SK-N-SH (cell line): ENCODE data around the gene P2RX5. TPM values are rescaled to one million over a fixed set of nuclear protein-coding genes. Genes with fewer than 3 reads are reported as not detected.

Experiments used
- CTCF ChIA-PET: fragments of 300-600, 350-600 bp; formaldehyde crosslinking; extraction: SDS; loops from one replicate; lab custom pipeline; 2021; lab: Yijun Ruan, JAX
- POLR2A ChIA-PET: fragments of 350-600 bp; sonication (Branson Sonifier 250); formaldehyde crosslinking; extraction: SDS; loops from one replicate; lab custom pipeline; 2020; ENCODE audit warnings: antibody characterized with exemption, inconsistent platforms; lab: Yijun Ruan, JAX
- DNase-seq: peaks from one replicate; pipeline ENCODE4 v3.0.0; 2012
- H2AFZ ChIP-seq: fragments of 200-600 bp; sonication (generic); 2 replicates; pipeline ENCODE4 v1.8.1; 2016; ENCODE audit warnings: antibody characterized with exemption, mild to moderate bottlenecking, low read depth
- H3F3A ChIP-seq: fragments of 200-600 bp; sonication (generic); replicated peaks from 2 replicates; pipeline ENCODE3; 2016; ENCODE audit warnings: antibody characterized with exemption, mild to moderate bottlenecking; ENCODE audit not compliant: insufficient read depth
- H3K27ac ChIP-seq, 2 experiments: fragments of 200-500 bp in 1 of 2; fragments of 200-600 bp in 1 of 2; sonication (Bioruptor generic) in 1 of 2; sonication (generic), shearing (Covaris generic) in 1 of 2; 2 replicates each; pipeline versions ENCODE4 v1.5.1 to v1.6.1; 2014 to 2016; ENCODE audit warnings: low read depth in 2 of 2, inconsistent platforms in 1 of 2, low read length in 1 of 2, mild to moderate bottlenecking in 1 of 2, mixed read lengths in 1 of 2
- H3K27me3 ChIP-seq: fragments of 200-600 bp; sonication (generic), shearing (Covaris generic); 2 replicates; pipeline ENCODE4 v1.6.1; 2016; ENCODE audit warnings: mixed run types; ENCODE audit not compliant: insufficient read depth
- H3K36me3 ChIP-seq, 2 experiments: fragments of 200-500 bp in 1 of 2; fragments of 200-600 bp in 1 of 2; sonication (Bioruptor generic) in 1 of 2; sonication (generic) in 1 of 2; replicated peaks in 1 of 2; 2 replicates each; pipeline versions ENCODE3 to v1.5.1; 2014 to 2016; ENCODE audit warnings: low read length in 1 of 2, mild to moderate bottlenecking in 1 of 2; ENCODE audit not compliant: insufficient read depth in 2 of 2, control insufficient read depth in 1 of 2
- H3K4me1 ChIP-seq, 2 experiments: fragments of 200-500 bp in 1 of 2; fragments of 200-600 bp in 1 of 2; sonication (Bioruptor generic) in 1 of 2; sonication (generic), shearing (Covaris generic) in 1 of 2; 2 replicates each; pipeline versions ENCODE4 v1.5.1 to v1.6.1; 2014 to 2016; ENCODE audit warnings: low read depth in 1 of 2, low read length in 1 of 2, mixed run types in 1 of 2; ENCODE audit not compliant: insufficient read depth in 2 of 2, control insufficient read depth in 1 of 2
- H3K4me2 ChIP-seq: fragments of 200-600 bp; sonication (generic), shearing (Covaris generic); 2 replicates; pipeline ENCODE4 v1.6.1; 2017; ENCODE audit warnings: mixed run types
- H3K4me3 ChIP-seq, 2 experiments: fragments of 200-500 bp in 1 of 2; fragments of 200-600 bp in 1 of 2; sonication (Bioruptor generic) in 1 of 2; sonication (generic), shearing (Covaris generic) in 1 of 2; 2 replicates each; pipeline versions ENCODE4 v1.5.1 to v1.8.1; 2014 to 2016; ENCODE audit warnings: low read depth in 2 of 2, inconsistent platforms in 1 of 2, low read length in 1 of 2, mild to moderate bottlenecking in 1 of 2, mixed read lengths in 1 of 2, moderate library complexity in 1 of 2
- H3K79me2 ChIP-seq: fragments of 200-600 bp; sonication (generic); 2 replicates; pipeline ENCODE4 v1.8.1; 2017; ENCODE audit warnings: mild to moderate bottlenecking; ENCODE audit not compliant: insufficient read depth
- H3K9ac ChIP-seq: fragments of 200-600 bp; sonication (generic); 2 replicates; pipeline ENCODE4 v1.6.1; 2017; ENCODE audit warnings: mixed run types
- H3K9me2 ChIP-seq: fragments of 200-600 bp; sonication (generic); 2 replicates; pipeline ENCODE4 v1.6.1; 2017; ENCODE audit warnings: mixed run types
- H3K9me3 ChIP-seq: fragments of 200-600 bp; sonication (generic); 2 replicates; pipeline ENCODE4 v1.6.1; 2017; ENCODE audit warnings: mixed run types, mild to moderate bottlenecking, moderate library complexity
- H4K20me1 ChIP-seq: fragments of 200-600 bp; sonication (generic); 2 replicates; pipeline ENCODE4 v1.6.1; 2017; ENCODE audit warnings: mild to moderate bottlenecking, mixed run types; ENCODE audit not compliant: insufficient read depth
- CTCF ChIP-seq: fragments of 200-600 bp; sonication (generic); IDR thresholded peaks from 2 replicates; pipeline ENCODE4 v1.6.1; 2017; ENCODE audit warnings: antibody characterized with exemption, mild to moderate bottlenecking, moderate library complexity
- ELF1 ChIP-seq: IDR thresholded peaks from 2 replicates; pipeline ENCODE4 v1.4.0; 2012
- EZH2phosphoT487 ChIP-seq: fragments of 200-600 bp; sonication (generic); IDR thresholded peaks from 2 replicates; pipeline ENCODE4 v1.6.1; 2017; ENCODE audit warnings: low read depth, mixed run types, mild to moderate bottlenecking, antibody characterized with exemption, moderate library complexity, borderline replicate concordance
- FOSL2 ChIP-seq: IDR thresholded peaks from 2 replicates; pipeline ENCODE4 v1.4.0; 2012; ENCODE audit warnings: low read depth, mild to moderate bottlenecking, moderate library complexity, borderline replicate concordance
- FOXJ3 ChIP-seq: sonication (generic); formaldehyde crosslinking; IDR thresholded peaks from 2 replicates; pipeline ENCODE4 v1.5.1; 2020; ENCODE audit warnings: mild to moderate bottlenecking, missing genetic modification reagents
- GATA2 ChIP-seq: sonication (generic); formaldehyde crosslinking; IDR thresholded peaks from 2 replicates; pipeline ENCODE4 v1.5.0; 2020; ENCODE audit warnings: mild to moderate bottlenecking, missing genetic modification reagents
- JUND ChIP-seq: IDR thresholded peaks from 2 replicates; pipeline ENCODE4 v1.4.0; 2012
- MXI1 ChIP-seq: IDR thresholded peaks from 2 replicates; pipeline ENCODE4 v1.6.1; 2012; ENCODE audit warnings: mild to moderate bottlenecking, low read depth, low read length, improper control_type of control experiment
- NRF1 ChIP-seq: IDR thresholded peaks from 2 replicates; pipeline ENCODE4 v1.6.1; 2012; ENCODE audit warnings: low read depth, mild to moderate bottlenecking, low read length
- RXRA ChIP-seq: IDR thresholded peaks from 2 replicates; pipeline ENCODE4 v1.4.0; 2012; ENCODE audit warnings: low read depth, mild to moderate bottlenecking, borderline replicate concordance
- SIN3A ChIP-seq: IDR thresholded peaks from 2 replicates; pipeline ENCODE4 v1.6.1; 2012; ENCODE audit warnings: low read depth, mild to moderate bottlenecking, low read length, moderate library complexity, borderline replicate concordance
- WGBS: methylation state at CpG from one replicate; pipeline ENCODE4 v1.1.6; 2017; ENCODE audit warnings: low lambda C conversion rate; 5-methylcytosine and 5-hydroxymethylcytosine counted together
- polyA plus RNA-seq, 3 experiments: library from polyadenylated mRNA; depleted of rRNA; stranded (reverse); fragments of >200 nt; gene quantifications; 2 replicates each; pipeline ENCODE4 v1.2.3, GENCODE V29; 2012
- TF ChIP-seq, protein P1 (sequence below): IDR thresholded peaks from 2 replicates; pipeline ENCODE4 v1.4.0; 2012; ENCODE audit warnings: low read depth, borderline replicate concordance
- TF ChIP-seq, protein P2 (sequence below): IDR thresholded peaks from 2 replicates; pipeline ENCODE4; 2012

Gene P2RX5
- polyA plus RNA-seq, 1 of the 3 experiments (the other 2 are of a cell fraction) = 0.97 TPM

DNA sequence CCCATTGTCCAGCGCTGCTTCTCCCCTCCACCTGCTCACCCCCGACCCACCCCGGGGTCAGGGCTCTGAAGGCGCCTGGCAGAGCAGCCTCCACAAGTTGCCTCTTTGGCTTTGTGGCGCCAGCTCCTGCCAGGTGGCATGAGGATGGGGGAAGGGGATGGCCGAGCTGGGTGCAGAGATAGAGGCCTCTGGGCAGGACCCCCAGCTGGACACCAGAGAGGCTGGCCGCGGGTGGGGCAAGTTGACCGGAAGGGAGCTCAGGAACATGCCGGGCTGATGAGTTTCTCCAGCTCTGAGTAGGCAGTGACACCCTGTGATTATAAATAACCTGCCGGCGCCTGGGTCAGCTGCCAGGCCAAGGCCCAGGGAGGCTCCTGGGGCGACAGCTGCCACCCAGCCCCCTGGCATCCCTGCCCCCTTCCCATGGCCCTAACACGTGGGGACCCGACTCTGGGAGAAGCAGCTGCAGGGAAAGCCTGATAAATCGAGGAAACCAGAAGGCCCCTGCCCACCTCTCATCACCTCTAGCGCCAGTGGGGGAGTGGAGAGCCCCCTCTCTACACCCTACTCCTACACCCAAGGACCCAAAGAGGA is 729 bp downstream of the P2RX5 start:
- ChIA-PET CTCF (interaction anchor here (0.5 to 4.3 kb wide), 5 partner anchors 12 to 1170 kb away, joined by 3 to 28 read pairs (median 5); partner anchors contain the start of gene HASPIN), POLR2A (interaction anchor here (1.0 kb wide), 1 partner anchor 15 kb away, joined by 3 read pairs; no protein-coding TSS in a partner anchor)
- H4K20me1 ChIP-seq = no peaks in the 10 kb centered on the region
- H3K4me2 ChIP-seq = peak overlapping the region; percentile 82
- peaks cover 0 to 13% of the 10 kb centered on the region in 2 experiments; a peak in 1 of 4 replicates for H3K4me1 ChIP-seq
- no peak overlapping the region for H3K9ac ChIP-seq
- H3K79me2 ChIP-seq = no peaks in the 10 kb centered on the region
- 44% methylated on average over 9 of the region's 17 CpGs for WGBS
- H3K27ac ChIP-seq = 0 out of 4 replicates have a peak overlapping the region, but pooled peaks of 1 of the 2 experiments have one; percentile 3
- no peaks in the 10 kb centered on the region for H3K27me3 ChIP-seq
- no peaks in the 10 kb centered on the region for H3K9me2 ChIP-seq
- H3K36me3 ChIP-seq = no peaks in the 10 kb centered on the region
- H3F3A ChIP-seq = no peaks in the 10 kb centered on the region
- peak overlapping the region; percentile 44 to 58 for H3K4me3 ChIP-seq
- H2AFZ ChIP-seq = peak overlapping the region; percentile 65; the same call in 1 of the 2 replicates
- DNase-seq = peak; percentile 71
- no peaks in the 10 kb centered on the region for H3K9me3 ChIP-seq
- 0 out of 2 replicates have a peak, but pooled peaks have one; percentile 20 for TF ChIP-seq MXI1
- no peak for TF ChIP-seq EZH2phosphoT487

DNA sequence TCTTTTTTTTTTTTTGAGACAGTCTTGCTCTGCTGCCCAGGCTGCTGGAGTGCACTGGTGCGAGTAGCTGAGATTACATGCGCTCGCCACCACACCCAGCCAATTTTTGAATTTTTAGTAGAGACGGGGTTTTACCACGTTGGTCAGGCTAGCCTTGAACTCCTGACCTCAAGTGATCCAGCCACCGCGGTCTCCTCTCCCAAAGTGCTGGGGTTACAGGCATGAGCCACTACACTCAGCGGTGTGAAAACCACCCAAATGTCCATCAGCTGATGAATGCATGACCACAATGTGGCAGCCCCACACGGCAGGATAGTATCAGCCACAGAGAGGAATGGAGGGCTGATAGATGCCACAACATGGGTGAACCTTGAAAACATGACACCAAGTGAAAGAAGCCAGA is 2.1 kb downstream of the P2RX5 start:
- Histone ChIP-seq H2AFZ (no peak overlapping the region), H3K4me1 (peaks cover 0 to 13% of the 10 kb centered on the region in 2 experiments; a peak in 1 of 4 replicates), H3F3A (no peaks in the 10 kb centered on the region), H3K27ac (no peak overlapping the region), H3K9me3 (no peaks in the 10 kb centered on the region), H3K4me3 (no peak overlapping the region), H3K9me2 (no peaks in the 10 kb centered on the region), H3K9ac (no peak overlapping the region), H3K79me2 (no peaks in the 10 kb centered on the region), H4K20me1 (no peaks in the 10 kb centered on the region), H3K27me3 (no peaks in the 10 kb centered on the region), H3K4me2 (no peak overlapping the region), H3K36me3 (no peaks in the 10 kb centered on the region)
- 87% methylated on average over 9 of the region's 9 CpGs for WGBS
- DNase-seq = no peak
- ChIA-PET POLR2A (no interaction called here), CTCF (interaction anchor here (1.2 to 4.3 kb wide), 3 partner anchors 11 to 152 kb away, joined by 3 to 28 read pairs (median 6); partner anchors contain the start of gene NCBP3)
- TF ChIP-seq EZH2phosphoT487 = no peak
- no peak for TF ChIP-seq FOSL2
- TF ChIP-seq, protein P1, sequence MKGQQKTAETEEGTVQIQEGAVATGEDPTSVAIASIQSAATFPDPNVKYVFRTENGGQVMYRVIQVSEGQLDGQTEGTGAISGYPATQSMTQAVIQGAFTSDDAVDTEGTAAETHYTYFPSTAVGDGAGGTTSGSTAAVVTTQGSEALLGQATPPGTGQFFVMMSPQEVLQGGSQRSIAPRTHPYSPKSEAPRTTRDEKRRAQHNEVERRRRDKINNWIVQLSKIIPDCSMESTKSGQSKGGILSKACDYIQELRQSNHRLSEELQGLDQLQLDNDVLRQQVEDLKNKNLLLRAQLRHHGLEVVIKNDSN = no peak
- no peak for TF ChIP-seq MXI1
- no peak for TF ChIP-seq RXRA
- TF ChIP-seq CTCF = no peak
- TF ChIP-seq JUND = no peak
- no peak for TF ChIP-seq FOXJ3
- TF ChIP-seq ELF1 = no peak
- no peak for TF ChIP-seq GATA2
- no peak for TF ChIP-seq NRF1
- TF ChIP-seq, protein P2, sequence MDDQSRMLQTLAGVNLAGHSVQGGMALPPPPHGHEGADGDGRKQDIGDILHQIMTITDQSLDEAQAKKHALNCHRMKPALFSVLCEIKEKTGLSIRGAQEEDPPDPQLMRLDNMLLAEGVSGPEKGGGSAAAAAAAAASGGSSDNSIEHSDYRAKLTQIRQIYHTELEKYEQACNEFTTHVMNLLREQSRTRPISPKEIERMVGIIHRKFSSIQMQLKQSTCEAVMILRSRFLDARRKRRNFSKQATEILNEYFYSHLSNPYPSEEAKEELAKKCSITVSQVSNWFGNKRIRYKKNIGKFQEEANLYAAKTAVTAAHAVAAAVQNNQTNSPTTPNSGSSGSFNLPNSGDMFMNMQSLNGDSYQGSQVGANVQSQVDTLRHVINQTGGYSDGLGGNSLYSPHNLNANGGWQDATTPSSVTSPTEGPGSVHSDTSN = no peak
- no peak for TF ChIP-seq SIN3A
